DND-41 (cell line): ENCODE results near the gene RAD51AP1.
A peak's percentile ranks its signal among the peaks of the same experiment; 100 is the strongest.
"Not testable (repeated sequence)": the region's sequence is repeated elsewhere in the genome, so short reads cannot be mapped to it uniquely, and the experiment has no call there.

Experiments used
- ATAC-seq: fragments of 200-7000 bp; cut with Tn5 transposase; 3 replicates; pipeline ENCODE4 v1.9.1; 2021; ENCODE audit warnings: low read depth; ENCODE audit not compliant: insufficient read depth
- DNase-seq: peaks from one replicate; pipeline ENCODE4 v3.0.0-alpha.2; 2020
- H2AFZ ChIP-seq: 2 replicates; pipeline ENCODE4 v1.6.0; 2012; ENCODE audit warnings: low read depth, low read length
- H3K27ac ChIP-seq: 2 replicates; pipeline ENCODE4 v1.5.1; 2012; ENCODE audit warnings: low read length, inconsistent platforms
- H3K27me3 ChIP-seq: fragments of 200-600 bp; sonication (generic); 2 replicates; pipeline ENCODE4 v1.6.0; 2012; ENCODE audit warnings: low read length, mild to moderate bottlenecking, inconsistent platforms; ENCODE audit not compliant: insufficient read depth, poor library complexity
- H3K36me3 ChIP-seq: 2 replicates; pipeline ENCODE4 v1.5.1; 2012; ENCODE audit warnings: low read length, inconsistent platforms; ENCODE audit not compliant: insufficient read depth
- H3K4me1 ChIP-seq: 2 replicates; pipeline ENCODE4 v1.5.1; 2012; ENCODE audit warnings: mild to moderate bottlenecking, low read length; ENCODE audit not compliant: insufficient read depth
- H3K4me2 ChIP-seq: 2 replicates; pipeline ENCODE4 v1.6.0; 2012; ENCODE audit warnings: mild to moderate bottlenecking, moderate library complexity, low read length, inconsistent platforms; ENCODE audit not compliant: insufficient read depth
- H3K4me3 ChIP-seq, 2 experiments: fragments of 200-600 bp in 1 of 2; shearing (Covaris generic) in 1 of 2; 2 replicates each; pipeline ENCODE4 v1.5.1; 2012 to 2016; ENCODE audit warnings: inconsistent platforms in 2 of 2, low read length in 2 of 2, mild to moderate bottlenecking in 2 of 2, low read depth in 1 of 2, moderate library complexity in 1 of 2
- H3K79me2 ChIP-seq: 2 replicates; pipeline ENCODE4 v1.6.0; 2012; ENCODE audit warnings: low read length, inconsistent platforms; ENCODE audit not compliant: insufficient read depth
- H3K9ac ChIP-seq: 2 replicates; pipeline ENCODE4 v1.6.0; 2012; ENCODE audit warnings: low read depth, mild to moderate bottlenecking, inconsistent platforms, low read length, moderate library complexity
- H3K9me3 ChIP-seq: 2 replicates; pipeline ENCODE4 v1.5.1; 2012; ENCODE audit warnings: low read length, moderate library complexity, mild to moderate bottlenecking, inconsistent platforms; ENCODE audit not compliant: insufficient read depth, severe bottlenecking
- H4K20me1 ChIP-seq: 2 replicates; pipeline ENCODE4 v1.6.0; 2012; ENCODE audit warnings: low read length; ENCODE audit not compliant: insufficient read depth
- CTCF ChIP-seq: IDR thresholded peaks from 2 replicates; pipeline ENCODE4 v1.5.1; 2012; ENCODE audit warnings: borderline replicate concordance, low read length, moderate library complexity, mild to moderate bottlenecking; ENCODE audit not compliant: poor library complexity, severe bottlenecking; ENCODE audit errors: extremely low read depth
- EZH2 ChIP-seq: IDR thresholded peaks from 3 replicates; pipeline ENCODE4 v1.6.1; 2012; ENCODE audit warnings: borderline replicate concordance, low read depth, mild to moderate bottlenecking, moderate library complexity, low read length, inconsistent platforms; ENCODE audit not compliant: severe bottlenecking

Gene RAD51AP1

GRCh38 chr12:4518106-4518728 lies 20.5 kb upstream of the RAD51AP1 start:
- H3K79me2 ChIP-seq, result no peaks in the 10 kb centered on the region
- no peaks in the 10 kb centered on the region for H4K20me1 ChIP-seq
- TF ChIP-seq CTCF (no peak), EZH2 (no peak)
- no peaks in the 10 kb centered on the region for H3K27me3 ChIP-seq
- H3K4me2 ChIP-seq, result no peak overlapping the region
- ATAC-seq, result no peak
- no peak overlapping the region for H3K4me3 ChIP-seq
- H3K4me1 ChIP-seq, result no peaks in the 10 kb centered on the region
- no peak overlapping the region for H3K27ac ChIP-seq
- H2AFZ ChIP-seq, result no peak overlapping the region
- H3K9me3 ChIP-seq, result no peaks in the 10 kb centered on the region
- no peak overlapping the region for H3K9ac ChIP-seq
- H3K36me3 ChIP-seq, result peaks cover 31% of the 10 kb centered on the region; the same call in 1 of the 2 replicates
- no peak for DNase-seq

GRCh38 chr12:4523443-4523842 lies 15.2 kb upstream of the RAD51AP1 start:
- H3K79me2 ChIP-seq, DNase-seq, H3K4me1 ChIP-seq, H2AFZ ChIP-seq, H3K9me3 ChIP-seq, H3K4me3 ChIP-seq, H3K27ac ChIP-seq, H3K9ac ChIP-seq, H3K27me3 ChIP-seq, H4K20me1 ChIP-seq, H3K4me2 ChIP-seq, ATAC-seq: not testable (repeated sequence)
- peaks cover 44% of the 10 kb centered on the region; the same call in 1 of the 2 replicates for H3K36me3 ChIP-seq

- Histone ChIP-seq H3K4me2 (no peak overlapping the region), H3K27ac (no peak overlapping the region), H3K4me1 (no peaks in the 10 kb centered on the region), H3K79me2 (no peaks in the 10 kb centered on the region), H3K36me3 (peaks cover 59% of the 10 kb centered on the region), H3K9ac (no peak overlapping the region), H3K9me3 (no peaks in the 10 kb centered on the region), H2AFZ (no peak overlapping the region), H3K4me3 (no peak overlapping the region), H4K20me1 (no peaks in the 10 kb centered on the region), H3K27me3 (no peaks in the 10 kb centered on the region)
- ATAC-seq, result no peak
- TF ChIP-seq CTCF, result peak; percentile 59
- TF ChIP-seq EZH2, result no peak
- DNase-seq, result no peak
Measured at GRCh38 chr12:4526923-4527546, 11.7 kb upstream of the RAD51AP1 start.

- DNase-seq (no peak), ATAC-seq (no peak)
- Histone ChIP-seq H2AFZ (no peak overlapping the region), H3K27me3 (no peaks in the 10 kb centered on the region), H3K4me2 (no peak overlapping the region), H3K4me1 (no peaks in the 10 kb centered on the region), H4K20me1 (no peaks in the 10 kb centered on the region), H3K9ac (no peak overlapping the region), H3K79me2 (0 out of 2 replicates have a peak, but pooled peaks cover 2% of the 10 kb centered on the region), H3K9me3 (no peaks in the 10 kb centered on the region), H3K36me3 (peaks cover 67% of the 10 kb centered on the region), H3K4me3 (no peak overlapping the region), H3K27ac (no peak overlapping the region)
- TF ChIP-seq CTCF (no peak), EZH2 (no peak)
Measured at GRCh38 chr12:4530160-4530559, 8.5 kb upstream of the RAD51AP1 start.
